CD4-positive, alpha-beta T cell treated with Interleukin-15 for 4 hours (primary cell): ENCODE results near the gene CORO2B.

Source experiments
- DNase-seq: peaks from one replicate; pipeline ENCODE4 v3.0.0-alpha.2; 2020; ENCODE audit warnings: low spot score

CORO2B gene

GRCh38 chr15:68608206-68608843 lies 29.5 kb downstream of the CORO2B start:
- DNase-seq, result no peak

- no peak for DNase-seq
These were observed 30.0 kb downstream of the CORO2B start for GRCh38 chr15:68608844-68609232.

DNA sequence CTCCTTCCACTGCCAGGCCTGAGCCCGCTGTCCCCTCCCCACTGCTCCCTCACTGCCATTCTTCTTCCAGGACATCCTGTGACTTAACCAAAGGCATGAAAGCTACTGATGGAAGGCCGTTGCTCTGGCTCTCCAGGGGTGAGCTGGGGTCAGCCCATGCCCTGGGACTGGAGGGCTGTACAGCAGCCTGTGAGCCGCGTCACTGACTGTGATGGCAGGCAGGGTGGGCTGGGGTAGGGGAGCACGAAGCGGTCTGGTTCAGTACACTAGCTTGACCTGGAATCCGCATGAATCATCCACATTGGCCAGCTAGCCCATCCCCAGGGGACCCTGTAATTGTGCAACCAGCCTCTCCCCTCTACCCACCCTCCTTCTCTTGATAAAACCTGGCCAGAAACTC lies 30.8 kb downstream of the CORO2B start:
- no peak for DNase-seq

- DNase-seq, result no peak
These were observed 32.0 kb downstream of the CORO2B start for GRCh38 chr15:68610825-68611224.

DNA sequence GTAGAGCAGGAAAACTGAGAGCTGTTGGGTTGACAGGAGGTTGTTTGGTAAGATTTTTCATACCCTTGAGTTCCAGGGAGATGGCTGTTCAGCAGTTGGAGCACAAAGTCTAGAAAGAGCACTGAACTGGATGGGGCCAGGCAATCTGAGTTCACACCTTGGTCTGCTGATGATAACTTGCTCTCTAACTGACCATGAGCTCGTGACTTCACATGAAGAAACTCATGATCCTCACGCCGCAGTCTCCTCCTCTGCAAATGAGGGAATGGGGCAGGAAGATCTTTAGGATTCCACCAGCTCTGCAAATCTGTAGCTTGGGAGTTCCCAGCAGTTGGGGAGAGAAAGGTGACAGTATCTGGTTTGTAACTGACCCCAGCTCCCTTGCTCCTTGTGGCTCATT lies 33.7 kb downstream of the CORO2B start:
- no peak for DNase-seq

- DNase-seq, result no peak
These were observed 34.4 kb downstream of the CORO2B start for GRCh38 chr15:68612979-68613740.

DNA sequence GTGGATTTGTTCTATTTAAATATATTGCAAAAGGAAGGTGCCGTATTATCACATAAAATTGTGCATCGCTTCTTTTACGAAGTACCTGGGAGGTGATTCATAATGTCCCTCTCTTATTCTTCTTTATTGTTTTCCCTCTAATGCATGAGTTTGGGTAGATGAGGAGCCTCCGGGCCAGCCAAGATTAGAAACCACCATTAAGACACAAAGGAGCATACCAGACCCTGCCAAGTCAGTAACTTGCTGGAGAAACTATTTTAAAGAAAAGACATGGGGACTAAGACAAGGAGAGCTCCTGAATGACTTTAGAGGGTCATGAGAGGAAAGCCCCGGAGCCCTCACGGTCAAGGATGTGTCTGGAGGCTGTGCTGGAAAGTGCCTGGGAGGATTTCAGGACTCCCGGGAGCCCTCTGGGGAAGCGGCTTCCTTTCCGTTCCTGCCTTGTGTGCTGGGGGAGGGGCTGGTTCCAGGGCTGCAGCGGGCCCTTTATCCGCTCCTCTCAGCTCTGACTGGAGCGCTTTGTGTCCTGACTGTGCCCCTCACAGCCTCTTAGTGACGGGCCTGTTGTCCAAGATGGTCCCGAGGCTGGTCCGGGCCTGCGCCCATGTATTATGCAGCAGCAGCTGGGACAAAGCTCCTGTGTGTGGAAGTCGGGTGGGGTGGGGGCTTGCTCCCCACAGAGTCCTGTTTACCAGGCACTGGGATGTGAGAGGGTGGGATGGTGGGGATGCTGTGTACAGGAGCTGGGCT lies 35.7 kb downstream of the CORO2B start:
- no peak for DNase-seq

GRCh38 chr15:68615301-68615700 lies 36.5 kb downstream of the CORO2B start:
- DNase-seq, result no peak

- no peak for DNase-seq
These were observed 37.0 kb downstream of the CORO2B start for GRCh38 chr15:68615811-68616210.

GRCh38 chr15:68616397-68616796 lies 37.6 kb downstream of the CORO2B start:
- DNase-seq, result no peak

GRCh38 chr15:68617001-68617400 lies 38.2 kb downstream of the CORO2B start:
- DNase-seq, result no peak

- DNase-seq, result no peak
These were observed 39.0 kb downstream of the CORO2B start for GRCh38 chr15:68617777-68618176.

GRCh38 chr15:68618394-68618793 lies 39.6 kb downstream of the CORO2B start:
- no peak for DNase-seq

DNA sequence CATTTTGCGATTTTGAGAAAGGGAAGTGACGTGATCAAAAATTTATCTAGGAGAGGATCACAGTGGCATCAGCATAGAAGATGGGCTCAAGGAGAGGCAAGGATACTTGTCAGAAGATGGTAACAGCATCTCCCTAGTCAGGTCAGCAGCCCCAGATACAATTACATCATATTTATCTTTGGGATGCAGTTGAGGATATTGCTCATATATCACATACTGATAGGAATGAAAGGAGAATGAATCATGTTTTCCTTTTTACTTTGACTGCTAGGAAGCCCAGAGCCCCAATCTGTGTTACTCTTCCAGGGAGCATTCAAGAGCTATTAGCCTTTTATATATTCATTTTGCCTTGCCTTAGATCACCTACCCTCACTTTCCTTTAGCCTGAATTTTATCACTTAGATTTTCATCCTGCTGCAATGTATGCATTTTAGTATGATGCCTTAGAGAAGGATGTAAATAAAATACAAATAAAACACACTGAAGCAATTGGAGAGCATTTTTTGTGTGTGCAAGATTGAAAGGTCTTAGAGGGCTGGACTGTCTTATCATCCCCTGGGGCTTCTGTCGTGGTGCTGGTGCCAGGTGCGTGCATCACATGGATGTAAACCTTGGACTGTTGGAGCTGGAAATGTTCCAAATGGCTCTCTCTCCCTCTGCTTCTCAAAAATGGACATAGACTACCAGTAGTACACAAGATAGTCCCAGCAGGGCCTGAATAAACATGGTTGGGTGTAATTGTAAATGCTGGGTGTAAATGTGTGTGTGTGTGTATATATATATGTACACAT lies 40.3 kb downstream of the CORO2B start:
- DNase-seq, result no peak

DNA sequence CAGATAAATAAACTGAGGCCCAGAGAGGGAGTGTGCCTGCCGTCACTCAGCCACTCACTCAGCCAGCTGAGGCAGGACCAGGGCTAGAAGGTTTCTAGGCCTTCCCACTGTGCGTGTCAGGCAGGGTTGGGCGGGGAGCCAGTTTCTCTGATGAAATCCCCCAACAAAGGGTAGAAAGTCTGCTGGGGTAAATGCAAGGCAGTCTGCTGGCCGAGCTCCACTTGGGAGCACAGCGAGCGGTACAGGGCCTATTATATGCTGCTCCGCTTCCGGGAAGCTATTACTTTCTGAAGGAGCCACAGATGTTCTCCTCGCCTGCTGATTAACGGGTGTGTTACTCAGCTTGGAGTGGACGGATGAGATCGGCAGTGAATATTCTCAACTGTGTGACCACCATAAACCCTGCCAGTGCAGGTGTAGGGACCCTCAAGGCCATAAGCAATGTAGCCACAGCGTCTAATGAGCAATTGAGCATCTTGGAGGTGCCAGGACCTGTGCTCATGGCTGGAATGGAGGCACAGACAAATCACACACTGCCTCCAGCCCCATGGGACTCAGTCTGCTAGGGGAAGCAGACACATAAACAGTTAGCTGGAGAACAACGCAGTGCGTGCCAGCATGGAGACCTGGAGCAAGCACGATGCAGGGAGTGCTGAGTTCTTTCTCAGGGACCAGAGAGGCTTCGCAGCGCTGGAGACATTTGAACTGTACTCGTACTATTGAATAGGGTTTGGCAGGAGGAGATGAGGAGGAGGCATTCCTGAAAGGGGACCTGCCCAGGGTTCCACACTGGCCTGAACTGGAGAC lies 42.1 kb downstream of the CORO2B start:
- no peak for DNase-seq

GRCh38 chr15:68621535-68621934 lies 42.7 kb downstream of the CORO2B start:
- DNase-seq, result no peak

GRCh38 chr15:68623301-68623892 lies 44.6 kb downstream of the CORO2B start:
- no peak for DNase-seq

- DNase-seq, result no peak
These were observed 47.1 kb downstream of the CORO2B start for GRCh38 chr15:68625853-68626252.

DNA sequence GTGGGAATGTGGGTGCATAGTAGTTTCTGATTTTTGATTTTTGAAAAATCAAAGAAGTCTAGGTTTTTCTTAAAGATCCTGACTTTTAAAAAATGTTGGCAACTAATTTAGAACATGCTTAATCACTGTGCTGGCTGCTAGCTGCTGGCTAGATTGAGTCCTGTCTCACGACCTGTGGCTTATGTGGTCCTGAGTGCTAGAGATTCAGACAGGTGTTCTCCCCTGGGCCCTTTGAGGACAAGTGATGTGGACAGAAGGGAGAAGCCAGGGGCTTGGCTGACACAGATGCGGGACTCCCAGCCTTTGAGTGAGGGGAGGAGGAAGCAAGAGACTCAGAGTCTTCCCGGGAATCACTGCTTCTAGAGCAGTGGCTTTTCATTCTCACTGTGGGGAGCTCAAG lies 47.5 kb downstream of the CORO2B start:
- DNase-seq, result no peak

GRCh38 chr15:68626739-68627138 lies 47.9 kb downstream of the CORO2B start:
- no peak for DNase-seq

- no peak for DNase-seq
These were observed 48.7 kb downstream of the CORO2B start for GRCh38 chr15:68627476-68627875.
